NCI-H2107 treated with DMSO at 0.1 percent for 48 hours (cell line): ENCODE data around the gene LMNTD1.
"Not testable (repeated sequence)": the region's sequence is repeated elsewhere in the genome, so short reads cannot be mapped to it uniquely, and the experiment has no call there.

Source experiments
- DNase-seq: peaks from one replicate; lab custom pipeline; 2025; ENCODE audit not compliant: unreplicated experiment; lab: John Stamatoyannopoulos, UW

Gene LMNTD1

DNA sequence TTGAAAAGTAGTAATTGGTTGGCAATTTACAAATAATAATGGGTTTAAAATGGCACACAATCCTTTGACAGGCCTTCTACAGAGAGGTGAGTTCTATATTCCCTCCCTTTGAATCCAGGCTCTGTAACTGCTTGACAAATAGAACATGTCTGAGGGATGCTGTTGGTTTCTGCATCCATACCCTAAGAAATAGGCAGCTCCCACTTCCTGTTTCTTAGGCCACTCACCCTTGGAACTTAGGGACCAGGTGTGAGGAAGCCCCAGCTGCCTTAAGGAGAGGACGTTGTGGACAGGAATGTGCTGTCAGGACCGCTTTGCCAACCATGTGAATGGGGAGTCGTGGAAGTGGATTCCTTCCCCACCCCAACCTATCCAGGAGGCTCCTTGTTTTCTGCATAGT, 59.4 kb downstream of the LMNTD1 start:
- no peak for DNase-seq

DNA sequence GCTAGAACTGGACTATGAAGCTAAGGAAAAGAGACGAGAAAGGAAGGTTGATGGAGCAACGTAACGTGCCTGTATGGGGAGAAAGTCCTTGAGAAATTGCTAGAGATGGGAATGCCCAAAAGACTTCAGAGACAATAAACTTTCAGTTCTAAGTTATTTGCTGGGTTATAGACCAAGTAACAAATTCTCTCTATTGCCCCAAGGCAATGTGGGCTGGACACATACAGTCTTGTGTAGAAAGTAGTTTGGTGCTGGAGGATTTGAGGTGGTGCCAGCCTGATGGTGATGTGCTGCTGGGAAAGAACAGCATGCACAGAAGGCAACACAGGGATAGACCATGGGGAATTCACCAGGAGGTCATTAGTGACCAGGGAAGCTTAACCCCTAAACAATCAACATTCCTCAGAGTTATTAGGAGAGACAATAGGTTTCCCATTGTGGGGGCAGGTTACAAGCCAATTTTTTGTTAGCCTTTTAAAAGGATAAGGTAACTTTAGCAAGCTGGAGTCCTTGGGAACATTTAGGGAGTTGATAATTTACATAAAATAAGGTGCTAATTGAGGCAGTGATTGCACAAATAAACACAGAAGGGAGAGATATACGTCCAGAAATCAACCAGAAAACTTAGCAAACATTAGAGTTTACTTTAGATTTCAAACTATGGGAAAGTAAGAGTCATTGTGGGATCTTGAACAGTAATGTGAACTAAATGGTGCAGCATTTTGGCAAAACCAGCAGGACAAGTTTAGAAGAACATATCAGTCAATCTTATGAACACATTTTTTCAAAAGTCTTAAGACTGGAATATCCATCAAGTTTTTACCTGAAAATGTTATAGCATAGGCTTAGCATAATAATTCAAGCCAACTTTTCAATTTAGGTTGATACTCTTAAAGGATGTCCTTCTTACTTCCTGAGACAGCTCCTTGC, 61.4 kb downstream of the LMNTD1 start:
- DNase-seq, result no peak

DNA sequence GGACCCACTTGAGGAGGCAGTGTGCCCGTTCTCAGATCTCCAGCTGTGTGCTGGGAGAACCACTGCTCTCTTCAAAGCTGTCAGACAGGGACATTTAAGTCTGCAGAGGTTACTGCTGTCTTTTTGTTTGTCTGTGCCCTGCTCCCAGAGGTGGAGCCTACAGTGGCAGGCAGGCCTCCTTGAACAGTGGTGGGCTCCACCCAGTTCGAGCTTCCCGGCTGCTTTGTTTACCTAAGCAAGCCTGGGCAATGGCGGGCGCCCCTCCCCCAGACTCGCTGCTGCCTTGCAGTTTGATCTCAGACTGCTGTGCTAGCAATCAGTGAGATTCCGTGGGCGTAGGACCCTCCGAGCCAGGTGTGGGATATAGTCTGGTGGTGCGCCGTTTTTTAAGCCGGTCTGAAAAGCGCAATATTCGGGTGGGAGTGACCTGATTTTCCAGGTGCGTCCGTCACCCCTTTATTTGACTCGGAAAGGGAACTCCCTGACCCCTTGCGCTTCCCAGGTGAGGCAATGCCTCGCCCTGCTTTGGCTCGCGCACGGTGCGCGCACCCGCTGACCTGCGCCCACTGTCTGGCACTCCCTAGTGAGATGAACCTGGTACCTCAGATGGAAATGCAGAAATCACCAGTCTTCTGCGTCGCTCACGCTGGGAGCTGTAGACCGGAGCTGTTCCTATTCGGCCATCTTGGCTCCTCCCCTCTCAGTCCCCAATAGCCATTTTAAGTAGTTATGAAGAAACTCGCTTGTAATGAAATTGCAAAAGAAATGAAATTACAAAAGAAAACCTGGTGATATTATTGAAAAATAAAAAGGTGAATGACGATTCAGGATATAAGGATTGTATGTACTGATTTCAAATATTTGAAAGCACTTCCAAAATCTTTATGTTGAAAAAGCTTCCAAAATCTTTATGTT, 63.9 kb downstream of the LMNTD1 start:
- DNase-seq, result not testable (repeated sequence)

DNA sequence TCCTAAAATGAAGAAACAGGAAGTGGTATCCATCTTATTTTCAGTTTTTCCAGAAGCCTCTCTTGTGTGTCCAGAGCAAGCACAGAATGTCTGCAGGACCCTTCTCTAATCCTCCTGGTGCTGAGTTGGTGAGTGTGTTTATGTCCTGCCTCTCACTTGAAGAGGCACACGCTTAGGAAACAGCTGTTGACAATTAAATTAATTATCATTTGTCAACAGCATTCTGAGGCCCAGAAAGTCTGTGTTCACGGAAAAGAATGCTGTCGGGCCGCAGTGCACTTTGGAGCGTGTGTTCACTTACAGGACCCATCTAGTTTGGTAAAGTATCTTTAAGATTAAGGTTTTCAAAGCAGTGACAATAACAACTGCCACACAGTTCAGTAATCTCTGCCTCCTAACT, 70.5 kb downstream of the LMNTD1 start:
- DNase-seq, result no peak

DNA sequence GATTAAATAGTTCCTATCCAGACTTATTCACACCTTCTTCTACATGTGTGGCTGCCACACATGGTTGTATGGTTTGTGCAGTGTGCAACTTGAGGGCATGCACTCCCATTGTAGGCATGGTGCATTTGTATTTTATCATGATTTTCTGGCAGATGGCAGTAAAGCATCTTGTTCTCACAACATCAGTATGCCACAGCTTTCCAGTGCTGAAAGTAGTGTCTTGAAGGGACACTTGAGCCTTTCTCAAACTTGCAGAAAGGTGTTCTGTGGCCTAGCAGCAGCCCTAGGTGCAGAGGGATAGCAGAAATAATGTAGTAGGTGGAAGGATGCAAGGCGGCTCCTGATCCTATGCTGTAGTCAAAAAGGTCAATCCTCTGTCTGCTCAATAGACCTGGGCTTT, 72.9 kb downstream of the LMNTD1 start:
- DNase-seq, result no peak

DNA sequence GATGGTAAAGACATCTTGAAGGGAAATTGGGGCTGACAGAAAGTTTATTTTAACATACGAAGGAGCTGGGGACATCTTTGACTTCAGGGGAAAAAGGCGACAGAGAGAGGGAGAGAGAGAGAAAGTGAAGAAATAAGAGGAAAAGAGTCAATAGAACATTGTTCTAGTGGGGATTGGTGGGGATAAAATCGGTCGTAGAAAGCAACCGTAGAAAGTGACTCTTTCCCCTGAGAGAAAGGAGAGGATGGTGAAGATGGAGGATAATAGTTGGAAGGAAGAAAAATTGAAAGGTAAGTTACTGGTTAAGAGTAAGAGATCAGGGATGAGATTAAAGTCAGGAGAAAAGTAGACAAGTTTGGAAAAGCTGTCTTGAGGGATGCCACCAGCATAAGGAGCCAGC, 75.9 kb downstream of the LMNTD1 start:
- DNase-seq, result no peak

DNA sequence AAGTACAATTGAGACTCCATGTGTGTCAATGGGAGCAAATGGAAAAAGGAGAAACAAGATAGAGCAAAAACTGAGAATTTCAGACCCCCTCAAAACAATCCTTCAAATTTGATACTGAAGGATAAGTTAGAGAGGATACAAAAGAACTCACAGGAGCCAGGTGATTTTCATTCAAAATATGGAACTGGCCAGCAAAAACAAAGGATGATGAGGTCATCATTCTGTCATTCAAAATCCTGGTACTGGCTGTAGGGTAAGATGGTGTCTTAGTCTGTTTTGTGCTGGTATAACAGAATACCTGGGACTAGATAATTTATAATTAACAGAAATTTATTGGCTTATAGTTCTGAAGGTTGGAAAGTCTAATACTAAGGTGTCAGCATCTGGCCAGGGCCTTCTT, 80.6 kb downstream of the LMNTD1 start:
- DNase-seq, result no peak

DNA sequence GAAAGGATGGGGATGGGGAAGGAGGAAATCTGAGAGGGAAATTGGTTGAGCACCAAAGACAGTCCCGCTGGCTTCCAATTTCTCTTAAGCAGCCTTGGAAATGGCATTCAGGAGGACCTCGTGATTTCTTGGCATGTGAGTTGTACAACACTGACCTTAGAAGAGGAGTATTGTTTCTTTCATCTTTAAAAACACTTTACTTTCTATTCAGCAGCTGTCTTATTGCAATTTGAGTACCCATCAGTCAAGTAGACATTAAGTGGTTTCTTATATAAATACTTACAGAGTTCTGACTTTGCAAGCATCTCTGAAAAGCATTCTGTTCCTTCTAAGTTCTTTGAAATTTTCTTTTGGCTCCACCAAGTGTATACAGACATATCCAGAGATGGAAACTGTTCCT, 83.2 kb downstream of the LMNTD1 start:
- no peak for DNase-seq

DNA sequence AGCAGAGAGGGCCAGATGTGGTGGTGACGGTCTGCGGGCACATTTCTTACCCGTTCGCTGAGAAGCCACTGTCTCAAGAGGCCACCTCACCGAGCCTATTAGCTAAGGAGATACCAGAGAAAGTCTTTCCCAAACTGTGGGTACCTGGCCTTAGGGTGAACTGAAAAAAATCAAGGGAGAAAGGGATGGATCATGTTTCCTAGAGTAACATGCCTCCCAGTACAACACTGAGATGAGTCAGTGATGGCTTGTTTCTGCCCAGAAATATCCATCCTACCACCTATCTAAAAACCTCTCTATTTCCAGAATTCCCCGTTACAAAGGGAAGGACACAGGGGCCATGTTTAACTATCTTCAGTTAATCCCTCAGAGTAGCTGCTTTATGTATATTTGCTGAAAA, 83.7 kb downstream of the LMNTD1 start:
- DNase-seq, result no peak

DNA sequence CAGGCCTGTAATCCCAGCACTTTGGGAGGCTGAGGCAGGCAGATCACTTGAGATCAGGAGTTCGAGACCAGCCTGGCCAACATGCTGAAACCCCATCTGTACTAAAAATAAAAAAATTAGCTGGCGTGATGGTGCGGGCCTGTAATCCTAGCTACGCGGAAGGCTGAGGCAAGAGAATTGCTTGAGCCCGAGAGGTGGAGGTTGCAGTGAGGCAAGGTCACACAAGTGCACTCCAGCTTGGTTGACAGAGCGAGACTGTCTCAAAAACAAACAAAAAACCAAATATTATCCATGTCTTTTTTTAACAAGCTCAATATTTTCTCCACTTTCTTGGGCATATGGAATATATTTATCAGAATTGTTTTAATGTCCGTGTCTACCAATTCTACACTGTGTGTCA, 89.6 kb downstream of the LMNTD1 start:
- no peak for DNase-seq

DNA sequence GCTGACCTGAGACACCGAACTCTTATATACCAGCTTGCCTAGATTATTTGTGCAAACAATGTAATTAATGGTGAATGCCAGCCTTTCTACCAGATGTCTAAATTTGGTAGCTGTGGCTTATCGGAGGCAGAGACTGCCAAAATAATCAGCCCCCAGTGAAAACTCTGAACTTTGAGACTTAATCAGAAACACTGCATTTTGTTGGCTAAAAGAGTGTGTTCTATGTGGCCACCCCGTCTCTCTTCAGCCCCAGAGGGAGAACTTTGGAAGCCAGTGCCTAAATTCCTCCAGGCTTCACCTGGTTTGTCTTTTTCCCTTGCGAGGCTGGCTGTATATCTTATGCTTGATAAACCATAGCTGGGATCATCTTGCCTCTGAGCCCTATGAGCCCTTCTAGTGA, 90.1 kb downstream of the LMNTD1 start:
- no peak for DNase-seq

DNA sequence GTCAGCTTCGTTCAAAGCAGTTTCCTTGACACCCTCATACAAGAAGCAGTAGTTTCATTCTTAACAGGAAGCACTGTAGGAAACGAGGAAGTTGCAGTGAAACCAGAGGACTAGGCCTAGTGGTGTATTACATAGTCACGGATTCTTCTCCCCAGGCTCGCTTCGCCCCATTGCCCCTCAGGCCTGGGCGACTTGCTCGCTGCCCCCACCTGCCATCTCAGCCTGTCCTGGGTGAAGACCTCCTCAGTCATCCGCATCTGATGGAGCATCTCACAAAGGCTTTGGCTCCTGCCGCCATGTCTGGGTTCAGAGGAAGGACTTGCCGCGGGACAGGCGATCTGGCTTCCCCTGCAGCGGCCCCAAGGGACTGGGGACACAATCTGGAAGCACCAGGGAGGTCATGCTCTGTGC, 93.5 kb downstream of the LMNTD1 start:
- no peak for DNase-seq

DNA sequence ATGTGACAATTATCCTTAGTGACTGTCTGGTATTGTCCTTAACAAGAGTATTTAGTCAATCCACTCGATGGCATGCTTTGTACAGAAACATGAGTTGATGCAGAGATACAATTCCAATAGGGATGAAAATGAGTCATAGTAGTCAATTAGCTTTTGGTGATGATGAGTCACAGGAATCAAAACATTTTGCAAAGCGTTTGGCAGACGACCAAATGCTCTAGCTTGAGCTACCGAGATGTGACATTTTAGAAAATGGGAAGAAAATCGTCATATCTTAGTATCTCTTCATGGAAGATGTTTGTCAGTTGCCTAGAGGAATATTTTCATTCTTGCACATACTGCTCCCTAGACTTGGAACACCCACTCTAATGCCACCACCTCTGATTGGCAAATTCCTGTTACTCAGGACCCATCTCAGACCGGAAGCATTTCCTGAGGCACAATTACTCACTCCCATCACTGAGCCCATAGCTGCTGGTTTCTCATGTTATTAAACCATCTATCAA, 95.0 kb downstream of the LMNTD1 start:
- no peak for DNase-seq

DNA sequence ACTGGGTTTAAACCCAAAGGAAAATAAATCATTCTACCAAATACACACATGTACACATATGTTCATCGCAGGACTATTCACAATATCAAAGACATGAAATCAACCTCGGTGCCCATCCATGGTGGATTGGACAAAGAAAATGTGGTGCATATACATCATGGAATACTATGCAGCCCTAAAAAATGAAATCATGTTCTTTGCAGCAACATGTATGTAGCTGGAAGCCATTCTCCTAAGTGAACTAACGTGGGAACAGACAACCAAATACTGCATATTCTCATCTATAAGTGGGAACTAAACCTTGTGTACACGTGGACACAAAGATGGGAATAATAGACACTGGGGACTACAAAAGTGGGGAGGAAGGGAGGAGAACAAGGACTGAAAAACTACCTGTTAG, 96.6 kb downstream of the LMNTD1 start:
- DNase-seq, result no peak

DNA sequence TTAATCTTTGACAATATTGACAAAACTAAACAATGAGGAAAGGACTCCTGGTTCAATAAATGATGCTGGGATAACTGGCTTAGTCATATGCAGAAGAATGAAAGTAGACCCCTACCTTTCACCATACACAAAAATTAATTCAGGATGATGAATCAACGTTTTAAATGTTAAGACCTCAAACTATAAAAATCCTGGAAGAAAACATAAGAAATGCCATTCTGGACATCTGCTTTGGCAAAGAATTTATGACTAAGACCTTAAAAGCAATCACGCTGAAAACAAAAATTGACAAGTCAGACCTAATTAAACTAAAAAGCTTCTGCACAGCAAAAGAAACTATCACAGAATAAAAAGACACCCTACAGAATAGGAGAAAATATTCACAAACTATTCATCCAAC, 97.4 kb downstream of the LMNTD1 start:
- no peak for DNase-seq

DNA sequence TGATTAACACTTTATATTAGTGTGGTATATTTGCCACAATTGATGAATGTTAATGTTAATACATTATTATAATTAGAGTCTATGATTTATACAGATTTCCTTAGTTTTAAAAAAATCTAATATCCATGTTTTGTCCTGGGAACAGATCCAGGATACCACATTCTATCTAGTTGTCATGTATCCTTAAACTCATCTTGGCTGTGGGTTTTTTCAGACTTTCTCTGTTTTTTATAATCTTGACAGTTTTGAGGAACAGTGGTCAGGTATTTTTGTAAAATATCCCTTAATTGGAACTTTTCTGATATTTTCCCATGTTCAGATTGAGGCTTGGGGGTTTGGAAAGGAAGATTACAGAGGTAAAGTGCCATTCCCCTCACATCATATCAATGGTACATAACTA, 104.1 kb downstream of the LMNTD1 start:
- no peak for DNase-seq

DNA sequence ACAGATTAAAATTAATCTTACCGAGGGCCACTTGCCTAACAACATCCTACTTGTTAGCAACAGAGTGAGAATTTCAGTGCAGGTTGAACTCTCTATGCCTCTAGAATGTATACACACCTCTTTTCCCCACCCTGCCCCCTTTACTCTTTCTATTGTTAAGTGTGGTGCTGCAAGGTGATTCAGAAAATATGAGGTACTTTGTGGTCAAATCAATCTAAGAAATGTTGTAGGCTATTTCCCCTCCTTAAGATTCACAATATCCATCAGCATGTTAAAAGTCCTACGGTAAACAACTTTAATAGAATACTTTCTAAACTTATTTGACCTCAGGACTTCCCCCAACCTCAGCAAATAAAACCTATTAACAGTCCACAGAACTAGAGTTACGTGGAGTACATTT, 106.0 kb downstream of the LMNTD1 start:
- no peak for DNase-seq

DNA sequence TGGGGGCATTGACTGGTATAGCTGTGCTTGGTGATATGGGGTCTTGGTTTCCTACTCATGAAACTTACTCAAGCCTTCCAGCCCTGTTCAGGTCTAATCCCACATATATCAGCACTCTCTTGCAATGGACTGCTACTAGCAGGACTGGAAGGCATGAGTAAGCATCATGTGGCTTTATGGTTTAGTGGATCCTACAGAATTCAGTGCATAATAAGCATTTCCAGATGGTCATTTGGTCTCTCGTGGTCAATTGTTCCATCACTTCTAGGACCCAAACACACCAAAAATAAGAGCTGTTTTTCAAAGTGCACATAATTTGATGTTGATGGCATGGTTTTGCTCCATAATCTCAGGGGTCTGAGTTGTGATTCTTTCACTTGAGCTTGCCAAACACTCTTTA, 114.4 kb downstream of the LMNTD1 start:
- no peak for DNase-seq

DNA sequence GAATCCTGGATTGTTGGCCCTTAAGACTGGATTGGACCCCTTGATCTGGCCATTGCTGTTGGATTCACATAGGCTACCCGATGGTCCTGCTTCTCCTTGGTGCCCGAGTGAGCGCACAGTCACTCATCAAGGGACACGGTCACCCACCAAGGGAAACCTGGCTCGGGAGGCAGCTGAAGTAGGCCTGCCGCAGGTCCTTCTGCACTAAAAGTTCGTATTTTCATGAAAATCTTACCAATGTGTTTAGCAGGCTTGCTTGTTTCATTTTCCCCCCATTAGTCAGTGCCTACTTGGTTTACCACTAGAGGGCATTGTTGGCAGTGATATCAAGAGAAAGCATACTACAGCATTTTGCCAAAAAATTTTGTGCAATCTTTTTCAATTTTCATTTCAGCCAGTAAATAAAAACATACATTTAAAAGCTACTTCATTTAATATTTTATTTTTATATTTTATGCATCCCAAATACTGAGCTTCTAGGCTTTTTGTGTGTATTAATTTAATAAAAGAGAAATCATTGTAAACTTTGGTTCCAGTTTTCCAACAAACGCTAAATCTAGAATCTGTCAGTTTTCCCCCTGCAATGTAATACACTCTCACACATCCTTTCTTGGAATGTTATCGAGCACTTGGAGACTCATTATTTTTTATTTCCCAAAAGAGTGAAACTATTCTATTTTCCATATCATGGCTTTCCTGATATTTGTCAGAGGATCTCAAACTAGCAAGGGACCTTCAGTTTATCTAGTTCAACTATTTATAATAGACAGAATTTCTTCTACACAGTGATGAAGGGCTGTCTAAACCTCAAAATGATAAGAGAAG, 116.7 kb downstream of the LMNTD1 start:
- DNase-seq, result no peak

DNA sequence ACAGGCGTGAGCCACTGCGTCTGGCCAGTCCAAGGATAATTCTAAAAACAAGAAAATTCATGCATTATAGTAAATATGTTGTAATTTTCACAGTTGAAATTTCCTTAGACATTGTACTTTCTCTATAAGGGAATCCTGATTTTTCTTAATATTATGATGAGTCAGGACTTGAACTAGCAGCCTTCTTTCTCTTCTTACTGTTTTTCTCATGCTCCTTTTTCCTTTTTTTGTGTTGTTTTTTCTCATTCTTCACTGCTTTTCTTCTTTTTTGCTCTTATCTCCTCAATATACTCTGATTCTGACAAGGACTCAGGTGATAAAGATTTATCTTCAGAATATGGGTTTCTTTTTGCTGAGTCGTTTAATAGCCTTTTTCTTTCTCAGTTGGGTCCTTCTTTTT, 117.7 kb downstream of the LMNTD1 start:
- no peak for DNase-seq

DNA sequence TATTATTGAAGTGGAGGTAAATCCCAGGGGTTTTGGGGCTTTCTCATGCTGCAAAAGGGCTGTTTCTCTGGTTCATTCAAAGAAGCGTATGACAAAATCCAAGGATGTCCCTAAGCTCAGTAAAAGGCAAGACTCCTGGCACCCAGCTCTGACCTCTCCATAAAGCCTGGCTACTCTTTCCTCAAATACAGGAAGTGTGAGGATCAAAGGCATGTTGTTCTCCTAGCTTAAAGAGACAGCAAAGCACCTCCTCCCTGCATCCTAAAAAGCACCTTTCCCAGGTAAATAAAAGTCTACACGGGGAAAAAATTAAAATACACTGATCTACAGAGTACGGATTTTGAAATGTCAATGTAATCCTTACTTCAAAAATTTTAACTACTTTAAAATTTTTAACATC, 118.6 kb downstream of the LMNTD1 start:
- no peak for DNase-seq
